ENCODE measurements around the gene ATP6V0E1. TPM values are rescaled to one million over a fixed set of nuclear protein-coding genes. Genes with fewer than 3 reads are reported as not detected.

Gene ATP6V0E1
- total and polyA plus RNA-seq, 2 of the 4 experiments (the other 2 are of a cell fraction): 258 to 277 TPM

- Histone ChIP-seq H3K4me1 (ENCODE audit: control insufficient read depth, insufficient read depth, low read length) (no peaks in the 10 kb centered on the region), H4K20me1 (ENCODE audit: insufficient read depth, low read length) (no peaks in the 10 kb centered on the region), H3K9me1 (ENCODE audit: insufficient read depth, low read length) (no peaks in the 10 kb centered on the region; the same call in 1 of the 2 replicates), H3K27me3 (ENCODE audit: control insufficient read depth, insufficient read depth, low read length) (no peaks in the 10 kb centered on the region), H2BK15ac (ENCODE audit: low read depth, low read length) (no peak overlapping the region), H2AK9ac (replicated peaks; ENCODE audit: low read depth, low read length, poor library complexity) (no peak overlapping the region), H4K5ac (ENCODE audit: low read depth, low read length) (no peak overlapping the region), H4K8ac (ENCODE audit: low read depth in 2 of 2, low read length in 2 of 2) (no peak overlapping the region), H3K18ac (ENCODE audit: low read depth, low read length) (no peak overlapping the region), H2AK5ac (ENCODE audit: low read depth, low read length) (no peak overlapping the region), H3K27ac (ENCODE audit: insufficient read depth, low read length) (no peak overlapping the region), H3K56ac (ENCODE audit: extremely low read depth, insufficient read depth, low read length) (no peak overlapping the region), H3K9me3 (ENCODE audit: control insufficient read depth, insufficient read depth, low read length) (no peaks in the 10 kb centered on the region), H3K4me3 (ENCODE audit: insufficient read depth, low read depth, low read length) (no peak overlapping the region), H3K14ac (replicated peaks; ENCODE audit: low read depth, low read length) (no peak overlapping the region), H4K91ac (ENCODE audit: insufficient read depth, low read depth, low read length) (no peak overlapping the region), H2BK5ac (ENCODE audit: low read depth, low read length, poor library complexity, severe bottlenecking) (no peak overlapping the region), H3K4me2 (ENCODE audit: low read depth, low read length) (no peak overlapping the region), H2AFZ (replicated peaks; ENCODE audit: low read length, poor library complexity) (no peak overlapping the region), H3K79me1 (ENCODE audit: low read depth in 1 of 2, low read length in 2 of 2) (no peaks in the 10 kb centered on the region), H3K4ac (ENCODE audit: low read depth, low read length) (no peak overlapping the region), H3K9ac (ENCODE audit: low read depth, low read length) (no peak overlapping the region), H2BK20ac (ENCODE audit: low read depth, low read length) (no peak overlapping the region), H3K23ac (ENCODE audit: low read depth, low read length) (no peak overlapping the region), H2BK120ac (ENCODE audit: low read depth, low read length) (no peak overlapping the region), H3K36me3 (ENCODE audit: control insufficient read depth, insufficient read depth, low read length) (no peaks in the 10 kb centered on the region)
- peak; percentile 67 for DNase-seq
- ChIA-PET CTCF (interaction anchor here (1.2 kb wide), 1 partner anchor 20 kb away, joined by 3 read pairs; the partner anchor contains the start of gene RPL26L1), POLR2A (ENCODE audit: unreplicated experiment) (no interaction called here)
- BruUV-seq (replicated peaks): no TSS peak
- in situ Hi-C loops (cut with MboI; ENCODE audit: low sequenced_read_pairs) (loop anchor here (5.0 kb wide), 2 partner anchors 163 to 308 kb away; partner anchors contain the start of gene BNIP1), intact Hi-C loops (cut with micrococcal nuclease) (loop anchor here (2.0 to 5.0 kb wide), 2 partner anchors 272 to 305 kb away; no protein-coding TSS in a partner anchor), dilution Hi-C loops (cut with HindIII; ENCODE audit: low sequenced_read_pairs, unreplicated experiment) (no loop called here)
- TF ChIP-seq RCOR1 (IDR thresholded peaks at IDR 0.05; ENCODE audit: insufficient replicate concordance, low read length): no peak
- TF ChIP-seq CTCF (conservative IDR thresholded peaks at IDR 0.05; ENCODE audit: low read depth, low read length): no peak
- TF ChIP-seq CEBPB (IDR thresholded peaks at IDR 0.05; ENCODE audit: low read depth, low read length): peak; percentile 89
- TF ChIP-seq BHLHE40 (IDR thresholded peaks at IDR 0.05; ENCODE audit: low read depth, low read length): no peak
- no CpG with 5 or more reads among the region's 4 CpGs for WGBS, 2 experiments (ENCODE audit: extremely low coverage in 2 of 2, insufficient read length in 1 of 2)
- ATAC-seq (ENCODE audit: low read depth): no peak
These were observed 3.8 kb upstream of the ATP6V0E1 start for GRCh38 chr5:172979778-172980177.
